Uterus (tissue), 4 donors: ENCODE results near the gene ANKRD40. TPM values are rescaled to one million over a fixed set of nuclear protein-coding genes. Genes with fewer than 3 reads are reported as not detected.
"Not testable (repeated sequence)": the region's sequence is repeated elsewhere in the genome, so short reads cannot be mapped to it uniquely, and the experiment has no call there.

Experiments used
- DNase-seq, 2 donors: peaks; one replicate each; pipeline ENCODE4 v3.0.0-alpha.2; 2019 to 2020
- H3K27ac ChIP-seq, 2 donors: fragments of 200-600 bp; sonication (generic); 1 replicate in 1 of 2; 2 replicates in 1 of 2; pipeline ENCODE4 v1.5.1; 2016 to 2018
- H3K27me3 ChIP-seq, 2 donors: fragments of 200-600 bp; sonication (generic); one replicate each; pipeline ENCODE4 v1.5.1; 2018 to 2019; ENCODE audit warnings: control low read depth in 1 of 2
- H3K36me3 ChIP-seq, 2 donors: fragments of 200-600 bp; sonication (generic); one replicate each; pipeline ENCODE4 v1.5.1; 2019; ENCODE audit warnings: control low read depth in 1 of 2
- H3K4me1 ChIP-seq, 2 donors: fragments of 200-600 bp; sonication (generic); one replicate each; pipeline ENCODE4 v1.5.1; 2018 to 2019; ENCODE audit warnings: control low read depth in 1 of 2
- H3K4me3 ChIP-seq, 2 donors: fragments of 200-600 bp; sonication (generic); 1 replicate in 1 of 2; 2 replicates in 1 of 2; pipeline ENCODE4 v1.5.1; 2018 to 2019; ENCODE audit warnings: mild to moderate bottlenecking in 1 of 2
- H3K9me3 ChIP-seq, 2 donors: fragments of 200-600 bp; sonication (generic); one replicate each; pipeline ENCODE4 v1.5.1; 2019; ENCODE audit warnings: control low read depth in 1 of 2
- POLR2A ChIP-seq, 2 donors: fragments of 450-650 bp; IDR thresholded peaks; one replicate each; pipeline ENCODE4 v1.6.1; 2016; ENCODE audit warnings: antibody characterized with exemption in 2 of 2, mild to moderate bottlenecking in 1 of 2, moderate library complexity in 1 of 2
- intact Hi-C: fragments of 100-400 bp; cut with DNase I; formaldehyde crosslinking; loops from one replicate; pipeline ENCODE4 v1.15.1; 2023; ENCODE audit warnings: low total_unique reads
- total RNA-seq, 4 donors: library from RNA; depleted of rRNA in 3 of 4; stranded (reverse); fragments of >200 nt in 3 of 4; gene quantifications; one replicate each; pipeline versions ENCODE4 v1.1.0 to v1.2.4, GENCODE V29; 2014 to 2023
- TF ChIP-seq, protein P1 (sequence below), 4 experiments: fragments of 200-600 bp in 2 of 4; fragments of 450-650 bp in 2 of 4; sonication (generic) in 2 of 4; IDR thresholded peaks; one replicate each; pipeline ENCODE4 v1.5.1; 2016 to 2019; ENCODE audit warnings: antibody characterized with exemption in 4 of 4, mild to moderate bottlenecking in 2 of 4, moderate library complexity in 1 of 4
- donor health status: DM: yes; HTN: yes; CAD: no.

Gene ANKRD40
- total RNA-seq, 4 donors from 2014 or later: 15.0 to 58.0 (median 31.3) TPM

GRCh38 chr17:50728112-50728429 is 20.4 kb upstream of the ANKRD40 start:
- Histone ChIP-seq H3K27me3 (no peaks in the 10 kb centered on the region), H3K4me1 (peaks cover 6 to 20% of the 10 kb centered on the region in 2 donors), H3K36me3 (no peaks in the 10 kb centered on the region), H3K9me3 (no peaks in the 10 kb centered on the region), H3K4me3 (no peak overlapping the region), H3K27ac (no peak overlapping the region)
- no peak for DNase-seq
- TF ChIP-seq POLR2A (IDR thresholded peaks at IDR 0.05): no peak
- TF ChIP-seq, protein P1, sequence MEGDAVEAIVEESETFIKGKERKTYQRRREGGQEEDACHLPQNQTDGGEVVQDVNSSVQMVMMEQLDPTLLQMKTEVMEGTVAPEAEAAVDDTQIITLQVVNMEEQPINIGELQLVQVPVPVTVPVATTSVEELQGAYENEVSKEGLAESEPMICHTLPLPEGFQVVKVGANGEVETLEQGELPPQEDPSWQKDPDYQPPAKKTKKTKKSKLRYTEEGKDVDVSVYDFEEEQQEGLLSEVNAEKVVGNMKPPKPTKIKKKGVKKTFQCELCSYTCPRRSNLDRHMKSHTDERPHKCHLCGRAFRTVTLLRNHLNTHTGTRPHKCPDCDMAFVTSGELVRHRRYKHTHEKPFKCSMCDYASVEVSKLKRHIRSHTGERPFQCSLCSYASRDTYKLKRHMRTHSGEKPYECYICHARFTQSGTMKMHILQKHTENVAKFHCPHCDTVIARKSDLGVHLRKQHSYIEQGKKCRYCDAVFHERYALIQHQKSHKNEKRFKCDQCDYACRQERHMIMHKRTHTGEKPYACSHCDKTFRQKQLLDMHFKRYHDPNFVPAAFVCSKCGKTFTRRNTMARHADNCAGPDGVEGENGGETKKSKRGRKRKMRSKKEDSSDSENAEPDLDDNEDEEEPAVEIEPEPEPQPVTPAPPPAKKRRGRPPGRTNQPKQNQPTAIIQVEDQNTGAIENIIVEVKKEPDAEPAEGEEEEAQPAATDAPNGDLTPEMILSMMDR (IDR thresholded peaks at IDR 0.05): no peak
- intact Hi-C loops: no loop called here

- no peak for DNase-seq
- Histone ChIP-seq H3K9me3 (no peaks in the 10 kb centered on the region), H3K27me3 (no peaks in the 10 kb centered on the region), H3K4me1 (peaks cover 6 to 16% of the 10 kb centered on the region in 2 donors), H3K4me3 (no peak overlapping the region), H3K36me3 (no peaks in the 10 kb centered on the region), H3K27ac (no peak overlapping the region)
- no peak for TF ChIP-seq POLR2A (IDR thresholded peaks at IDR 0.05)
- TF ChIP-seq, protein P1 (IDR thresholded peaks at IDR 0.05): no peak
- intact Hi-C loops: no loop called here
Measured at GRCh38 chr17:50725769-50726655, 18.3 kb upstream of the ANKRD40 start.

- H3K27ac ChIP-seq, H3K36me3 ChIP-seq, H3K27me3 ChIP-seq, DNase-seq, intact Hi-C loops, H3K9me3 ChIP-seq, H3K4me3 ChIP-seq: not testable (repeated sequence)
- peaks cover 6 to 13% of the 10 kb centered on the region in 2 donors for H3K4me1 ChIP-seq
Measured at GRCh38 chr17:50724622-50725021, 16.9 kb upstream of the ANKRD40 start.

- Histone ChIP-seq H3K4me3 (no peak overlapping the region), H3K4me1 (peaks cover 6% of the 10 kb centered on the region in 2 donors), H3K27me3 (no peaks in the 10 kb centered on the region), H3K36me3 (no peaks in the 10 kb centered on the region), H3K27ac (no peak overlapping the region), H3K9me3 (no peaks in the 10 kb centered on the region)
- intact Hi-C loops: no loop called here
- DNase-seq: no peak
- TF ChIP-seq, protein P1 (IDR thresholded peaks at IDR 0.05): no peak
- TF ChIP-seq POLR2A (IDR thresholded peaks at IDR 0.05): no peak
Measured at GRCh38 chr17:50722746-50723145, 15.0 kb upstream of the ANKRD40 start.

- Histone ChIP-seq H3K36me3 (no peaks in the 10 kb centered on the region), H3K4me1 (peaks cover 6% of the 10 kb centered on the region in 2 donors), H3K9me3 (no peaks in the 10 kb centered on the region), H3K27ac (peak overlapping the region; percentile 95 to 97), H3K27me3 (no peaks in the 10 kb centered on the region), H3K4me3 (peak overlapping the region; percentile 70 to 85)
- TF ChIP-seq, protein P1 (IDR thresholded peaks at IDR 0.05): no peak
- no peak for TF ChIP-seq POLR2A (IDR thresholded peaks at IDR 0.05)
- DNase-seq: no peak
- intact Hi-C loops: no loop called here
Measured at GRCh38 chr17:50721194-50722010, 13.7 kb upstream of the ANKRD40 start.
